DND-41 (cell line): Measurements from ENCODE around the gene NACC2.

Experiments
- ATAC-seq: fragments of 200-7000 bp; cut with Tn5 transposase; 3 replicates; pipeline ENCODE4 v1.9.1; 2021; ENCODE audit warnings: low read depth; ENCODE audit not compliant: insufficient read depth
- DNase-seq: peaks from one replicate; pipeline ENCODE4 v3.0.0-alpha.2; 2020
- H2AFZ ChIP-seq: 2 replicates; pipeline ENCODE4 v1.6.0; 2012; ENCODE audit warnings: low read depth, low read length
- H3K27ac ChIP-seq: 2 replicates; pipeline ENCODE4 v1.5.1; 2012; ENCODE audit warnings: low read length, inconsistent platforms
- H3K27me3 ChIP-seq: fragments of 200-600 bp; sonication (generic); 2 replicates; pipeline ENCODE4 v1.6.0; 2012; ENCODE audit warnings: low read length, mild to moderate bottlenecking, inconsistent platforms; ENCODE audit not compliant: insufficient read depth, poor library complexity
- H3K36me3 ChIP-seq: 2 replicates; pipeline ENCODE4 v1.5.1; 2012; ENCODE audit warnings: low read length, inconsistent platforms; ENCODE audit not compliant: insufficient read depth
- H3K4me1 ChIP-seq: 2 replicates; pipeline ENCODE4 v1.5.1; 2012; ENCODE audit warnings: mild to moderate bottlenecking, low read length; ENCODE audit not compliant: insufficient read depth
- H3K4me2 ChIP-seq: 2 replicates; pipeline ENCODE4 v1.6.0; 2012; ENCODE audit warnings: mild to moderate bottlenecking, moderate library complexity, low read length, inconsistent platforms; ENCODE audit not compliant: insufficient read depth
- H3K4me3 ChIP-seq, 2 experiments: fragments of 200-600 bp in 1 of 2; shearing (Covaris generic) in 1 of 2; 2 replicates each; pipeline ENCODE4 v1.5.1; 2012 to 2016; ENCODE audit warnings: inconsistent platforms in 2 of 2, low read length in 2 of 2, mild to moderate bottlenecking in 2 of 2, low read depth in 1 of 2, moderate library complexity in 1 of 2
- H3K79me2 ChIP-seq: 2 replicates; pipeline ENCODE4 v1.6.0; 2012; ENCODE audit warnings: low read length, inconsistent platforms; ENCODE audit not compliant: insufficient read depth
- H3K9ac ChIP-seq: 2 replicates; pipeline ENCODE4 v1.6.0; 2012; ENCODE audit warnings: low read depth, mild to moderate bottlenecking, inconsistent platforms, low read length, moderate library complexity
- H3K9me3 ChIP-seq: 2 replicates; pipeline ENCODE4 v1.5.1; 2012; ENCODE audit warnings: low read length, moderate library complexity, mild to moderate bottlenecking, inconsistent platforms; ENCODE audit not compliant: insufficient read depth, severe bottlenecking
- H4K20me1 ChIP-seq: 2 replicates; pipeline ENCODE4 v1.6.0; 2012; ENCODE audit warnings: low read length; ENCODE audit not compliant: insufficient read depth
- EZH2 ChIP-seq: IDR thresholded peaks from 3 replicates; pipeline ENCODE4 v1.6.1; 2012; ENCODE audit warnings: borderline replicate concordance, low read depth, mild to moderate bottlenecking, moderate library complexity, low read length, inconsistent platforms; ENCODE audit not compliant: severe bottlenecking
- TF ChIP-seq, protein P1 (sequence below): IDR thresholded peaks from 2 replicates; pipeline ENCODE4 v1.5.1; 2012; ENCODE audit warnings: borderline replicate concordance, low read length, moderate library complexity, mild to moderate bottlenecking; ENCODE audit not compliant: poor library complexity, severe bottlenecking; ENCODE audit errors: extremely low read depth

NACC2 gene

DNA sequence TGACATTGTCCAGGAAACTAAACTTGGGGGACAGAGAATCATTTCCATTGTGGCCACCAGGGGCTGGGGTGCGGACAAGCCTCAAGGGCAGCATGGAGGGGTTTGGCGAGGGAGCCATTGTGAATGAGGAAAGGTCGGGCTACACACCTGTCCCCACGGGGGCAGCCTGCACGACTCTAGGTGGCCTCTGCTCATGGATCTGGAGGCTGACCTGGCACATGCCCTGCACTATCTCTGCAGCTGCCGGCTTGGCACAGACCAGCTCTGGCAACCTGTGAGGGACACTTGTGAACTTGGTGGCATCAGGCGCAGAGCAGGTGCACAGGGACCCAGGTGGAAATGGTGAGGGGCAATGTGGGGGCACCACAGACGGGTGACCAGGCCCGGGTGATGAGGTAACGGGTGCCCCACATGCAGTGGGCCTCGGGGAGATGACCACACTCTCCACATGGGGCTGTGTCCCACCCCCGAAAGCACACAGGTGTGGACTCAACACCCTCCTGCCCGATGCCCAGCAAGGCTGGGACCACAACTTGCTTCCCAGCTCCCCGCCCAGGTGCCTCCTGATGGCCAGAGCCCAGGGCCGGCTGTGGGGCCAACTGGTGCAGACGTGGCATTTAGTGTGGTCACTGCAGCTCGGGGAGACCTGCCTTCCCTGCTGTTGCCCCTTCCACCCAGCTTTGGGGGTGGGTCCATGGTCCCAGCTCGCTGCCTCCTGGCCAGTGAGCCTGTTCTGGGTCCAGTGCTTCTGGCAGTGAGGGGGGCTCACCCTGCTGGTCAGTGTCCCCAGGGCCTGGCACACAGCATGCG is 73.0 kb downstream of the NACC2 start:
- H3K27ac ChIP-seq, result no peak overlapping the region
- H3K4me3 ChIP-seq, result no peak overlapping the region
- no peaks in the 10 kb centered on the region for H4K20me1 ChIP-seq
- DNase-seq (no peak), ATAC-seq (no peak)
- no peak overlapping the region for H3K4me2 ChIP-seq
- H3K9me3 ChIP-seq, result no peaks in the 10 kb centered on the region
- H2AFZ ChIP-seq, result no peak overlapping the region
- no peaks in the 10 kb centered on the region for H3K36me3 ChIP-seq
- no peak overlapping the region for H3K9ac ChIP-seq
- H3K79me2 ChIP-seq, result no peaks in the 10 kb centered on the region
- H3K27me3 ChIP-seq, result no peaks in the 10 kb centered on the region
- H3K4me1 ChIP-seq, result no peaks in the 10 kb centered on the region
- TF ChIP-seq, protein P1, sequence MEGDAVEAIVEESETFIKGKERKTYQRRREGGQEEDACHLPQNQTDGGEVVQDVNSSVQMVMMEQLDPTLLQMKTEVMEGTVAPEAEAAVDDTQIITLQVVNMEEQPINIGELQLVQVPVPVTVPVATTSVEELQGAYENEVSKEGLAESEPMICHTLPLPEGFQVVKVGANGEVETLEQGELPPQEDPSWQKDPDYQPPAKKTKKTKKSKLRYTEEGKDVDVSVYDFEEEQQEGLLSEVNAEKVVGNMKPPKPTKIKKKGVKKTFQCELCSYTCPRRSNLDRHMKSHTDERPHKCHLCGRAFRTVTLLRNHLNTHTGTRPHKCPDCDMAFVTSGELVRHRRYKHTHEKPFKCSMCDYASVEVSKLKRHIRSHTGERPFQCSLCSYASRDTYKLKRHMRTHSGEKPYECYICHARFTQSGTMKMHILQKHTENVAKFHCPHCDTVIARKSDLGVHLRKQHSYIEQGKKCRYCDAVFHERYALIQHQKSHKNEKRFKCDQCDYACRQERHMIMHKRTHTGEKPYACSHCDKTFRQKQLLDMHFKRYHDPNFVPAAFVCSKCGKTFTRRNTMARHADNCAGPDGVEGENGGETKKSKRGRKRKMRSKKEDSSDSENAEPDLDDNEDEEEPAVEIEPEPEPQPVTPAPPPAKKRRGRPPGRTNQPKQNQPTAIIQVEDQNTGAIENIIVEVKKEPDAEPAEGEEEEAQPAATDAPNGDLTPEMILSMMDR, result no peak
- no peak for TF ChIP-seq EZH2

DNA sequence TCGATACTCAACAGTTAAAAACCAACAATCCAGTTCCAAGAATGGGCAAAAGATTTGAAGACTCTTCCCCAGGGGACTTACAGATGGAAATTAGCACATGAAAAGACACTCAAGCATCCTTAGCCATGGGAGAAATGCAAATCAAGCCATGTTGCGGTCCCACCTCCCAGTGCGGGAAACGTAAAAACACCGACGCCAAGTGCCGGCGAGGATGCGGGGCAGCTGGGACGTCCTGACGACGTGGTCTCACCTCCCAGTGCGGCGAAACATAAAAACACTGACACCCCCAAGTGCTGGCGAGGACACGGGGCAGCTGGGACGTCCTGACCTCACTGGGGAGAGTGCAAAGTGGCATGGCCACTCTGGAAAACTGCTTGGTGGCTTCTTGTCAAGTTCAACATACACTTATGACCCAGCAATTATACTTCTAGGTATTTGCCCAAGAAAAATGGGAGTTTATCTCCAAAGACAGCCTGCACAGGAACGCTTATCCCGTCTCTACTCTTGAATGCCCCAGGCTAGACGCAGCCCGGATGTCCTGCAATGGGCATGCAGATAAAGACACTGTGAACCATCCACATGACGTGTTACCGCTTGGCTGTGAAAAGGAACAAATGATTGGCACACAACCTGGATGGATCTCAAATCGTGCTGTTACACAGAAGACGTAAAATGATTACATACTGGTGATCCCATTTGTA is 73.8 kb downstream of the NACC2 start:
- no peaks in the 10 kb centered on the region for H3K79me2 ChIP-seq
- no peaks in the 10 kb centered on the region for H3K4me1 ChIP-seq
- H2AFZ ChIP-seq, result no peak overlapping the region
- no peaks in the 10 kb centered on the region for H4K20me1 ChIP-seq
- DNase-seq, result no peak
- H3K9ac ChIP-seq, result no peak overlapping the region
- no peaks in the 10 kb centered on the region for H3K36me3 ChIP-seq
- no peak for TF ChIP-seq EZH2
- TF ChIP-seq, protein P1, result no peak
- ATAC-seq, result no peak
- no peak overlapping the region for H3K4me3 ChIP-seq
- no peaks in the 10 kb centered on the region for H3K27me3 ChIP-seq
- H3K4me2 ChIP-seq, result no peak overlapping the region
- no peak overlapping the region for H3K27ac ChIP-seq
- no peaks in the 10 kb centered on the region for H3K9me3 ChIP-seq

DNA sequence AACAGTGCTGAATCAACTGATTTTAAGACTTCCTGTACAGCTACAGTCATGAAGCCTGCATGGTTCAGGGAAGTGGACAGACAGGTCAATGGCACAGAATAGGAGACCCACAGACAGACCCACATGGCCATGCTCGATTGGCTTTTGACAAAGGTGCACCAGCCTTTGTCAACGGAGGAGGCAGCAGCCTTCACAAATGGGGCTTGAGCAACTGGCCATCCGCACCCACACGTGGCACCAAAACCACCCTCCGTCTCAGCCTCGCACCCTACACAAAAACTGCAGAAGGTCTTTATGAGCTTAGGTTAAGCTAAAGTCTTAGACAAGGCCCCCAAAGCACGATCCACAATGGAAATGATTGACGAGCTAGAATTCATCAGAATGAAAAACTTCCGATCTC is 74.4 kb downstream of the NACC2 start:
- Histone ChIP-seq H3K9ac (no peak overlapping the region), H2AFZ (no peak overlapping the region), H3K9me3 (no peaks in the 10 kb centered on the region), H3K27ac (no peak overlapping the region), H3K4me1 (no peaks in the 10 kb centered on the region), H3K4me3 (no peak overlapping the region), H3K36me3 (no peaks in the 10 kb centered on the region), H3K4me2 (no peak overlapping the region), H4K20me1 (no peaks in the 10 kb centered on the region), H3K79me2 (no peaks in the 10 kb centered on the region), H3K27me3 (no peaks in the 10 kb centered on the region)
- DNase-seq, result no peak
- TF ChIP-seq, protein P1, result no peak
- no peak for TF ChIP-seq EZH2
- no peak for ATAC-seq
